NCI-H187 treated with DMSO at 0.1 percent for 48 hours (cell line): ENCODE results near the gene TMEM108.

Source experiments
- DNase-seq: peaks from one replicate; lab custom pipeline; 2025; lab: John Stamatoyannopoulos, UW

The TMEM108 gene

DNA sequence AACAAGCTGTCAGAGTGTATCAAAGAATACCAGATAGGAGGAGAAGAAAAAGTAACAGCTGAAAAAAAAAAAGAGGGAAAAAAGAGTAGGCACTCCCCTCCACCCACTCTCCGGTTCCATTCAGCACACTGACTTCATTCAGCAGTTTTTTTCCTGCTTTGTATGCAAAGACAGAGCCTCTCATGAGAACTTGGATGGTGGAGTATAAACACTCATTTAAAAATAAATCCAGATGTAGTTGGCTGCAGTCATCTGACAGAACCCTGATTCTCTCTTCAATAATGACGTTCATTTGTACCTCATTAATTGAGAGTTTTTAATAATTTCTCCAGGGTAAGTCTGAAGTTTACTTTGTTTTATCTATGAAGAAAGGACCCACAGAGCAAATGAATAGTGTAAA lies 81.0 kb downstream of the TMEM108 start:
- DNase-seq = no peak

DNA sequence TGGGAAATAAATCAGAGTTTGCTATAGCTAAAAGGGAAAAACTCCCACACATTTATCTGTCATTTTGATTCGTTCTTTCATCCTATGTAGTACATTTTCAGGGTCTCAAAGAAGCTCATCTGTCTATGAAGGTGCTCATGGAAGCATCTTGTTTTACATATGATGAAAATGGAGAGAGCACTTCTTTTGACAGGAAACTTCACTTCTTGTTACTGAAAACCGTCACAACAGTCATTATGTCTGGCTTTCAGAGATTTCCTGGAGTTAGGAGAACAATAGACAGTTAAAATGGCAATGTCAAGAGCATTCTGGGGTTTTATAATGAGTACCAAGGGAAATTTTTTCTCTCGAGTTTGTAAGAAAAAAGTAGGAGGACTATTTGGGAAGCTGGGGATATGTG lies 83.3 kb downstream of the TMEM108 start:
- no peak for DNase-seq

DNA sequence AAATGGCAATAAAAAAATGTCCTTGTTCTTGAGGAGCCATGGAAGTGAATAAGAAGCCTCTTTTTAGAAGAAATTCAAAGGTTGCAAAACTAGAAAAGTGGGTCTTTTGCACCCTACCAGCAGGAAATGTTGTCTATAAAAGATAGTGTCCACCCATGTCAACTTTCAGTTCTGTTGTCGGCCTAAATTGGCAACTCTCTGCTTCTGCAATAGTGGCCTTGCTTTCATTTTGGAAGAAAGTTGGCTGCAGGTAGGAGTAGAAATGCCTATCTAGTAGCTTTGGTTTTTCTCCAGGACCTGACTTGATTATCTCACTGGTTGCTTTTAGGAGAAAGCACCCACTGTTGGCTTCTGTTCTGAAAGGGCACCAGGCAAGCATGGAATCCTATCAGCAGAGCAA lies 85.4 kb downstream of the TMEM108 start:
- DNase-seq = no peak

DNA sequence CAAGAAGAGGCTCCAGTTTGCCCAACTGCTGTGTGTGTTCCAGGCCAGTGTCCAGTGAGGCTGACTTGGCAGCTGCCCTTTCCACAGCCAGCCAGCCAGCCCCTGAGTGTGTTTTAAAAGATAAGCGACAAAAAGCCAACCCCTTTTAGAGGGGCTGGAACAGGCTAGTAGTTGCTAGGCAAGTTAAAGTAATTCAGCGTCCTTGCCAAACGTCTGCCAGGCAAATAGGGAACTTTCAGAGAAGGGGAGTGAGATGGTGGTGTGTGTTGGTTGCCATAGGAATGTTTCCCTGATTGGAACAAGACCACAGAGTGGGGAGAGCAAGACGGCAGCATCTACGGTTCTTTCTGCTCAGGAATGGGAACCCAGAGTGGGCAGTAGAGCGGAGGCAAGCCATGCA lies 86.3 kb downstream of the TMEM108 start:
- DNase-seq = no peak

DNA sequence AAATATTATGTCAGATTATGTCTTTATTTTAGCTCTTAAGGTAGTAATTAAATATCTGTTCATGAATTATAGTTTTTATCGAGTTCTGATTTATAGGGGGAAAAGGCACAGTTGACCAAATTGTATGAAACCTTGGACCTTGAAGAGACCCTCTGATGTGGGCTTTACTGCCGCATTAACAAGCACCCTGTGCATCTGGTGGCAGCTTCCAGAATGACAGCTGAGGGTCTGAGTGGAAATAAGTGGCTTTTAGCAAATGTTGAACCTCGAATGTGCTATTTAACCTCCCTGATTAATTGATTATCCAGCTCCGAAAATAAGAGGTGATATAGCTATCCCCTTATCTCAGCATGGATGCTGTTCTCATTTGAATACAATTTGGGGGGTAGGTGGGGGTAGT lies 87.0 kb downstream of the TMEM108 start:
- DNase-seq = no peak

DNA sequence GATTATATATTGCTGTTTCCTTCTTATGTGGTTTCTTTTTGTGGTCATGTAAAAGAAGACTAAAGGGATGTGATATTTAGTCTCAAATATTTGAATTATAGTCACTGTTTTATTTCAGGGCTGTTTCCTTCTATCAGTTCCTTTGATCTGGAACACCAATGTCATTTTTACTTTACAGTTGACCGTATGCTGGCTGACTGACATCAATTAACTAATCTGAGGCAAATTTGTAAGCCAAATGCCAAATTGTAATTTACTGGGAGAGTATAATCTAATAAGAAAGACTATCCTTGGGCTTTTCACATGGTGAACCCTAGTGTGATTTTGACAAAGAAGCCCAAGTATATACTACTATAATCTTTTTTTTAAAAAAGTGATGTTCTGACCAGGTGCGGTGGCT lies 87.6 kb downstream of the TMEM108 start:
- no peak for DNase-seq

DNA sequence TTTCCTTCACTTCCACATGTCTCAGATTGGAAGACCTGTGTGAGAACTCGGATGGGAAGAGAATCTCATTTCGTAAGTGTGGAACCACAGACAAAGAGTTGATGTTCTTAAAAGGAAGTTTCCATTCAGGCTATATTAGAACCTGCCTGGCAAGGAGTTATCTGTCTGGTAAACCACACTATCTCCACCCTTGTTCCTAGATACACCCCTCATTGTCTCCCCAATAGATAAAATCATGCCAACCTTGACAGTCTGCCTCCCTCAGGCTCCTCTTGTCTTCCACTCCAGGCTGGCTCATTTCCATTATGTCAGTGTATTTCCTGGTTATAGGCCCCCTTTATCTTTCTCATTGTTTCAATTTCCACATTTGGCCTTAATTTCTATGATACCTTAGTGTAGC lies 89.2 kb downstream of the TMEM108 start:
- DNase-seq = no peak

DNA sequence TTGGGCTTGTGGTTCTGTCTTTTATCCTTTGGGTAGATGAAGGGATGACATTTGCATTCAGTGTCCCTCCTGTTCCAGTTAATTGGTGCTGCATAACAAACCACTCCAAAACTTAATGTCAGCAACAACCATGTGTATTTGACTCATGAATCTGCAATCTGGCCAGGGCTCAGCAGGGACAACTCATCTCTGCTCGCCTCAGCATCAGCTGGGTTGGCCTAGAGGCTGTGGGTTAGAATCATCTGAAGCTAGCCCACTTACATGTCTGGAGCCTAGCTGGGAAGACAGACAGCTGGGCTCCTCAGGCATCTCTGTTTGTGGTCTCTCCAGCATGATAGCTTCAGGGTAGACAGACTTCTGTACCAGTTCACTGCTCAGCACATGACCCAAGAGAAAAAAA lies 92.0 kb downstream of the TMEM108 start:
- no peak for DNase-seq

DNA sequence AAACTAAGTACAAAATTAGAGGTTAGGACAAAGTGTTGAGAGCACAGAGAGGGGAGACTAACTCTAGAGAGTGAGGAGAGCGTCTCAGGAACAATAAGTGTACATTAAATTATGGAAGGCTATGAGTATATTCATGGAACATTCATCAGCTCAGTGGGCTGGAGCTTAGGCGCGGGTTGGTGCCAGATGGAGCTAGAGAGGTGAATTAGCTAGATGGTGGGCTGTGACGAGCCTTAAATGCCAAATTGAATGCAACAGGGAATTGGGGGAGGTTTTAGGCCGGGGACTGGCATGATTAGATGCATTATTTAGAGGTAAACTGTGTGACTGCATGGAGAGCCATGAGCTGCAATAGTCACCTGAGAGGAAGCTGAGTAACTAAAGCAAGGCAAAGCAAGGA lies 97.1 kb downstream of the TMEM108 start:
- no peak for DNase-seq

DNA sequence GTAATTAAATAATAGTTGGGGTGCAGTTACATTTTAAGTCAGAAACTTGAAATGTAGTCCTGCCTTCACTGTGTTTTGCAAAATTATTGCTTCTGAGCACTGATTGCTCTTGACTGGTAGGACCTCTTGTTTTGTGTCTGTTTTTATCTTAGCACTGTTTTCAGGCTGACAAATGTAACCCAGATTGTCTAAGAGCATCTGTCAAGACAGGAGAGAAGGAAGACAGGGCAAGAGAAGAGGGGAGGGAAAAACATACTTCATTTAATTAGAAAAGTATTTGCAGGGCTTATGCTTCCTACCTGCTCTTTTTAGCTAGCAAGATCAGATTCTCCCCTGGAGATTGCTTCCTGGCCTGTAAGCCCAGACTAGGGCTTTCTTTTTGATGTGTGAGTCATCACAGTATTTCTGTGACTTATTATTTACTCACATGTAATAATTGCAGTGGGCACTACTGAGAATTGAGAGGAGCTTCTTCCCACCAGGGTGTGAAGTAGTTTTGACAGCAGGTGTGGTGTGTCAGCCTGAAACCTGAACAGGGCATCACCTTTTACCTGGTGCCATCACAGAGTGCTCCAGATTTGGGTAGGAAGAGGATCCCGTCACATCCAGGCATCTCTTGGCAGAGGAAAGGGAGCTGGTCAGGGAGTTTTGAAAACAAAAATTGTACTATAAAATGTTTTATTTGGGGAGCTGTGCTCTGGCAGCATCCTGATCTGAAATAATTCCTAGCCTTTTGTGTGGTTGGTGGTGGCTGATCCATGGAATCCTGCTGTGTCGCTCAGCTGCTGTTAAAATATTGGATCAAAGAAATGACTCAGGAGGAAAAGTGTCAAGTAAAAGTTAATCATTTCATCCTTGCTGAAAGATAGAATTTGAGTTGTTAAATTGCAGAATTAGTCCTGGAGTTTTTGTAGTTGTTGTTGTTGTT lies 98.2 kb downstream of the TMEM108 start:
- DNase-seq = no peak

DNA sequence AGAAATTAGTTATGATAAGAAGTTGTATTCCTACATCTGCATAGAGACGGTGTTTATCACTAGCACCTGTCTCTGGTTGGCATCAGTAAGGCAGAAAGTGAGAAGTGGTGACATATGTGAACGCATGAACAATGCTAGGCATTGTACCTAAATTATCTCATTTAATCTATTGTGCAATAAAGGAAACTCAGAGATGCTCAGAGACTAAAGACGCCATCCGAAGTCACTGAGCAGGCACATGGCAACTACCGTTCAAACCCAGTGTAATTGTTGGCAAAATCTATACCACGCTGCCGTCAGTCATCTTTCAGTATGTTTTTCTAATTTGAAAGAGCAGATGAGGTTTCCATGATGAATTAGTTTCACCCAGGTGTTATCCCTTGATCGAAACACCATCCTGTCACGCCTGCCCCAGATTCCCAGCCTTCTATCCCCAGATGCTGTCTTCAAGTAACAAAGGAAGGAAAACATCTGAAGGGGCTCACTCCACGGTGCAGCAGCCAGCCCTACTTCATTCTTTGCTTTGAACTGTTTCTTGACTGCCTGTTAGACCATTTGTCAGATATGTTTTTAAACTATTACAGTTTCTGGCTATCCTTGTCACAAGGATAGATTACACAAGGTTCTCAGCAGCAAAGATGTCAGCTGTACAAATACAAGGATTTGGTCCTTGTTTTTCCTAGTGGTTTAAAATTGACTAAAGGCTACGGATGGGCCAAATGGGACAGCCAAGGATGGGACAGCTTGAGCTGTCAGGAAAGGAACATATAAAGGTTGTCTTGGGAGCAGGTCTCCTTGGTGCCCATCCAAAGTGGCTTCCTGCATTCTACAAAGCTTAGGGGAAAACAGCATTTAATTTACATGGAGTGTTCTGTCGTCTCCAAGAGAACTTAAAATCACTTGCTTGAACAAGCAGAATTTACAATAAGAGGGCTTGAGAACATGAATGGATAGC lies 99.1 kb downstream of the TMEM108 start:
- no peak for DNase-seq

DNA sequence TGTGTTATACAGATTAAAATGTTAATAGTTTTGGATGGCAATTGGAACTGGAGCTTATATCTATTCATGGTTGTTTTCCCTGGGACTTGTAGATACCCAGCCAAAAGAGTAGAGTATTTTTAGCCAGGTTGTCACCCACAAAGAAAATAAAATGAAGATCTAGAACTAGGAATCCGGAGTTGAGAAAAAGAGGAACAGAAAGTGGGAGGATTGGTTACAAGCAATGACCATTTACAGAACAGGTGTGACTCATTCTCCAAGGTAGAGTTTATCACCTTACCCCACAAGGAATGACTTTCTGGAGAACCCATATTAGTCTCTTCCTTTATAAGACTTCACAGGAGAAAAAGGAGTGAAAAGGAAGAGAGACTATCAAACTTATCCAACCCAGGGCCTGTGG lies 99.8 kb downstream of the TMEM108 start:
- DNase-seq = no peak

DNA sequence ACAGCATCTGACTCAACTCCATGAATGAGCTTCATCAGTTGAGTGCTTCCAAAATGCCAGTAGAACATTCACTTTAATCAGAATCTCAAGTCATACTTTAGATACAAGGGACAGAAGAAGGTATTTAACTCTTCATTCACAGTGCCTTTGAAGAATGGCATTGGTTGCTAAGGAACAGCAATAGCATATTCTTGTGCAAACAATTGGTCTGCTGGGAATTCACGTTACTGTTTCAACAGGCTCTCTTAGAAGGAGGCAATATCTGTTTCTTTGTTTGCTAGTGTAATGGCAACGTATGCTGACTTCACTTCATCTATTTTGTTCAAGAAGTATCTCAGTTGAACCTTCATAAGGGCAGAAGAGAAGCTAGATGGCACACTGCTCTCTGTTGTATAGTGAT lies 113.9 kb downstream of the TMEM108 start:
- peak; percentile 82 for DNase-seq

DNA sequence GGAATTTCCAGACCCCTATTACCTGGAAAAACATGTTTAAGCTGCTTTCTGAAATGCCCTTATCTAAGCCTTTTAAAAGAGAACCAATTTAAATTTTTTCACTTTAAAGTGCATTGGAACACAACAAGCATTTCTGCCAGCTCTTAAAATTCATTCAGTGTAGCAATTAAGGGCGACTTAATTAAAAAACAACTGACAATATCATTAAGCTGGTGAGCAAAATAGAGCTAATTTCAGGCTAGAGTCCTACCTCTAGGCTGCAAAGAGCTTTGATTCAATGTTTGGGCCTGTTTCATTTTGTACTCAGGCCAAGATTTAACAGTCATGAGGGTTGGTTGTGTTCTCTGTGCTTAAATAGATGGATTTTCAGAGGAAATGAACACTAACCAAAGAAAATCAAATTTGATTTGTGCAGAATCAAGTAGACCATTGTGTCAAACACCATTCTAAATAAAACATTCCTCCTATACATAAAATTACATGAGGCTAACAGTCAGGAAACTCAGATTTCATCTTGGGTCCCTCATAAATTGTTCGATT lies 114.6 kb downstream of the TMEM108 start:
- DNase-seq = no peak

DNA sequence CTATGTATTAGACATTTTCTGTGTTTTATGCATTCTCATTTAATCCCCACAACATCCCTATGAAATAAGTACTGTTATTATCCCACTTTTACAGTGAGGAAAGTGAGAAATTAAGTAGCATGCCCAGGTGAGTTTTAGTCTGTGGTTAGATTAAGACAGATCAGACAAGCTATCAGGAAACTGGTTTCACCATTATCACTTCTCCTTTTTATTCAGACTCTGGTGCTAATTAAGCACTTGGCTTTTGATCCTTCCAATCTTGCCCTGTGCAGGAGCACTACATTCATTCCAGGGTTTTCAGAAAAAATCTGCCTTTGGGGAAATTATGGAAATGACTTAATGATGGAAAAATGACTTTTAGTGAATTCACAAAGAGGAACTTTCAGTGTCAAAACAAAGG lies 115.2 kb downstream of the TMEM108 start:
- DNase-seq = no peak

DNA sequence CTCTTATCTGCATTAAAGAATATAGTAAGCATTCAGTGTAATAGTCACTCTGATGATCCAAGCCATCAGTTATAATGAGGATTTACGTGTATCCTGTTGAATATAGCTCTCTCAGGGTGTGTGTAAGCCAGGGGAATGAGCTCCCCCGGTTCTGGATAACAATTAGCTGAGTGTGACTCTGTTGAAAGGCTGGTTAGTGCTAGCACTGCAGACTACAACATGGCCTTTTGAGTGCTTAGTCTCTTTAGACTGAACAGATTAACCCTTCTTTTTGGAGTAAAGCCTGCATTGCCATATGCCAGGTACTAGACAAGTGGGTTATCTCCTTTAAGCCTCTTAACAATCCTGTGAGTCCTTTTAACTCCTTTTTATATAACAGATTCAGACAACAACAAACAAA lies 119.5 kb downstream of the TMEM108 start:
- no peak for DNase-seq

DNA sequence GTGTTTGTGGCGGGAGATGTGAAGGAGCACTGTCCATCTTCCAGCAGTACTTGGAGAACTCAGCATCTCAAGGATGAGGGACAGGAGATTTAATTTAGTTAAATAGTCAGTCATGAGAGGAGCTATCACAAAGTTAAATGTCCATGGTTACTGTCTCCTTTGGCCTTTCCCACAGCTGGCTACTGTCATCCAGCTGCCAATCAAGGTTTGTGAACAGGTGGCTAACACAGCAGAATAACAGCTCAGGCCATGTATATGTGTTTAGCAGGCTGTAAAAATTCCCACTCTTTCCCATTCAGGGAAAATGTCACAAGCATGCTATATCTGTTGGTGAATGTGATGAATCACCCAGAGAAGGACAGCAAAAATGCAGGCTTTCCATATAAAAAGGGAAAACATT lies 120.5 kb downstream of the TMEM108 start:
- DNase-seq = no peak

DNA sequence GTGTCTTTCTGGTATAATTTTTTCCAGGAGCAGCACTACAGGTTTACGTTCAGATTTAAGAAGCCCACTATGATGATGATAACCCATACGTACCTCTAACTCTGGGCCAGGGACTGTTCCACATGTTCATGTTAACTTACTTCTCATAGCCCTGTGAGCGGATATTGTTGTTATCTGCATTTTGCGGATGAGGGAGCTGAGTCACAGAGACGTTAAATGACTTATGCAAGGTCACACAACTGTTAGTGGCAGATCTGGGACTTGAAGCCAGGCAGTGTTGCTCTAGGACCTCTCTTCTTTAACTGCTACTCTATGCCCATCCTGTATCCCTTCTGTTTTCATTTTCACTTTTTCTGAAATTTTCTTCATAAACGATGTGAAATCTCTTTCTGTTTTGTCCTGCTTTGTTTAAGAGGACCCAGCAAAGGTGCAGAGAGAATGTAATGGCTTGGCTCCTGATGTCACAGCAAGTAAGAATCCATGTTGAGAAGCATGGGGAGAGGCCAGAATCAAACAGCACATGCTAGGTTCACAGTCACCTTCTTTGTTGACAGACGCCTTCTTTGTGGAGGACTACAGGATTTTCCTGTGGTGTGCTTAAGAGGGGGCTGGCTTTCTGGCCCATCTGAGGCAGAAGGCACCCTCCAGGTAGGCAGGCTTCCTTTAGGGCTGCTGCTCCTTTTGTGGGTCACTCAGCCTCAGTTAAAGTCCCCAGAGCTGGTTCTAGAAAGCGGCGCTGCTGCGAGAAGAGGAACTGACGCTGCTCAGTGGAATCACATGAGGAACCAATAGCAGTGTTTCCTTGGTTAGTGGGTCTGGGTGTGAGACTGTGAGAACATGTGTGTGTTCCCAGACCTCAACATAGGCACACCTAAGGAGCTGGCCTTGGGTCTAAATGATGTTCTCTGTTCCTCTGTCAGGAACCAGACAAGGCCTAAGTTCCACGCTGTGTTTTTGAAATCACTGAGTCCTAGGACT lies 121.6 kb downstream of the TMEM108 start:
- DNase-seq = no peak

DNA sequence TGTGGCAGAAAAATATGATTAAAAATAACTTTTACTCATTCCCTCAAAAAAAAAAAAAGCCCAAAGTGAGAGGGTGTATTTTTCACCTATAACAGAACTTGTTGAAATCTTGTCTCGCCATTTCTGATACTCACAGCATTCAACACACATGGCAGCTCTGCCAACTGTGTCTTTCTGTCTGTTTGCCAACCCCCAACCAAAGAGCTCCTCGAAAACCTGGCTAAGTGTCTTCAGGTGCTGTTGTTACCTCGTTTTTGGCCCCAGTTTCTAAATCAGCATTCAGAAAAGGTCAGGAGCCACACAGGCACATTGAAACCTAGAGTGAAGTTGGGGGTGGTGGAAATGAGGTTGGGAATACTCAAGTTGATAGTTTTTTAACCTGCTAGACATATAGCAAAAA lies 123.5 kb downstream of the TMEM108 start:
- no peak for DNase-seq

DNA sequence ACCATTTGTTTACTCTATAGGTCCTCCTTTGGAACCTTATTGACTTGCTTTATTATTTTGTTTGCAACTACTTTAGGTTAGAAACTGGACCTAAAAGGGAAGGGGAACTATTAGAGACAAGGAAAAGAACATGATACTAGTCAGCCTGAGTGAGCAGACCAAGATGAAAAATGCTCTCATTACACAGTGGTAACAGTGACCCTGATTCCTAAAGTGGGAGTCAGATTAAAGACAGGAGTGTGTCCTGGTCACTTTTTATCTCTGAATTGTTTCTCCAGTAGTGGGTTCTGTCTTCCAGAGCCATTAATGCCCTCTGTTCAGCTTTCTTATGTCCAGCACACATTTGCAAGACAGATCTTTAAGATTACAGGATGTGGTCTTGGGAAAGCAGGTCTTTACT lies 124.1 kb downstream of the TMEM108 start:
- no peak for DNase-seq

DNA sequence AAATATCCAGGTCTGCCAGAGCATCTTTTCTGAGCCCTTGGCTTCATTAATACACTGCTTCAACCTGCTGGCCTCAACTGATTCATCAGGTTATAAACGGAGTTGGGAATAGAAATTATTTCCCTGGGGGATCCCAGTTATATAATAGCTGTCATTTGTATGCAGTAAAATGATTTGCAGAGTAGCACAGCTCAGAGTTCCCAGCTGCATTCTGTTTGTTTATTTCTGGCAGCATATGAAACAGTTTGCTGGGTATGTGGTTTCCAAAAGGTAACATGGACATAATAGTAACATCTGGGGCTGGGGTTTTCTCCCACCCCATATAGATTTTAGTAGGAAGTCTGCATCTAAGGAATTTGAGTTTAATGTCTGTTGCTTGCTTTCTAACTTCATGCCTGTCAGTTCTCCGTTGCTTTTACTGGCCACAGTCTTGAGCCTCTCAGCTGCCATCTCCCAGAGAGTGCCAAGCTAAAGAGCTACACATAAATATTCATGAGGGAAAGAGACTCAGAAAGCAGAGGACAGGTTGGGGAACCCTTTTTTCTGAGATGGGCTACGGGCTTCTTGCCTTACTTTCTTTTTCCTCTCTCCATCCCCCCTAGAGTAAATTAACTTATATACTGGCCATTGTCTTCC lies 124.6 kb downstream of the TMEM108 start:
- DNase-seq = no peak
